CD8-positive, alpha-beta memory T cell (primary cell): ENCODE measurements around the gene HACD1. TPM values are rescaled to one million over a fixed set of nuclear protein-coding genes. Genes with fewer than 3 reads are reported as not detected.

Experiments used
- CTCF ChIA-PET: fragments of 350-600 bp; sonication (Branson Sonifier 250); formaldehyde crosslinking; loops from one replicate; lab custom pipeline; 2021; ENCODE audit warnings: antibody characterized with exemption; lab: Charles Lee
- POLR2A ChIA-PET: fragments of 350-600 bp; sonication (Branson Sonifier 250); formaldehyde crosslinking; loops from one replicate; lab custom pipeline; 2021; ENCODE audit warnings: antibody characterized with exemption; lab: Charles Lee
- DNase-seq, 5 donors: peaks; one replicate each; pipeline versions ENCODE4 v3.0.0 to v3.0.0-alpha.2; 2020 to 2022; ENCODE audit warnings: mixed read lengths in 1 of 5
- H3K27ac ChIP-seq: one replicate; pipeline ENCODE4 v1.7.0; 2013; ENCODE audit warnings: low read depth, mild to moderate bottlenecking, low read length, moderate library complexity
- H3K27me3 ChIP-seq: 2 replicates; pipeline ENCODE4 v1.7.0; 2013; ENCODE audit warnings: low read length, mild to moderate bottlenecking; ENCODE audit not compliant: insufficient read depth, poor library complexity, severe bottlenecking
- H3K36me3 ChIP-seq: 2 replicates; pipeline ENCODE4 v1.7.0; 2013; ENCODE audit warnings: mild to moderate bottlenecking, low read length, moderate library complexity; ENCODE audit not compliant: insufficient read depth
- H3K4me1 ChIP-seq: 2 replicates; pipeline ENCODE4 v1.7.0; 2013; ENCODE audit warnings: mild to moderate bottlenecking, low read length, moderate library complexity; ENCODE audit not compliant: insufficient read depth
- H3K4me3 ChIP-seq: 2 replicates; pipeline ENCODE4 v1.7.0; 2013; ENCODE audit warnings: mild to moderate bottlenecking, low read length
- H3K9me3 ChIP-seq: 2 replicates; pipeline ENCODE4 v1.7.0; 2013; ENCODE audit warnings: mild to moderate bottlenecking, low read length
- H3K27ac Mint-ChIP-seq, 8 donors: one replicate each; pipeline ENCODE4 v1.8.0; 2020 to 2021; ENCODE audit warnings: mixed read lengths in 8 of 8, mild to moderate bottlenecking in 6 of 8, inconsistent platforms in 3 of 8, moderate library complexity in 3 of 8
- H3K27me3 Mint-ChIP-seq, 2 donors: one replicate each; pipeline ENCODE4 v1.8.0; 2020 to 2021; ENCODE audit warnings: mixed read lengths in 2 of 2, mild to moderate bottlenecking in 1 of 2, moderate library complexity in 1 of 2
- H3K36me3 Mint-ChIP-seq, 3 donors: one replicate each; pipeline ENCODE4 v1.8.0; 2020 to 2021; ENCODE audit warnings: mixed read lengths in 3 of 3, inconsistent platforms in 1 of 3, mild to moderate bottlenecking in 1 of 3
- H3K4me1 Mint-ChIP-seq, 3 donors: one replicate each; pipeline ENCODE4 v1.8.0; 2020 to 2021; ENCODE audit warnings: mixed read lengths in 3 of 3, inconsistent platforms in 1 of 3, mild to moderate bottlenecking in 1 of 3
- H3K4me3 Mint-ChIP-seq, 7 donors: one replicate each; pipeline ENCODE4 v1.8.0; 2020 to 2021; ENCODE audit warnings: mixed read lengths in 7 of 7, mild to moderate bottlenecking in 6 of 7, moderate library complexity in 4 of 7, inconsistent platforms in 2 of 7
- H3K9me3 Mint-ChIP-seq, 5 donors: one replicate each; pipeline ENCODE4 v1.8.0; 2020 to 2022; ENCODE audit warnings: mixed read lengths in 5 of 5, mild to moderate bottlenecking in 3 of 5, moderate library complexity in 2 of 5, inconsistent platforms in 1 of 5
- polyA plus RNA-seq: library from polyadenylated mRNA; unstranded; fragments of 300-500 nt; fragmentation: Illumina TruSeq; gene quantifications from one replicate; pipeline ENCODE4 v1.2.3, GENCODE V29; 2021
- total RNA-seq, 2 experiments: library from RNA; stranded (reverse); gene quantifications; one replicate each; pipeline ENCODE4 v1.2.3, GENCODE V29; 2021

HACD1 gene
- total and polyA plus RNA-seq, 3 experiments from 2014 or later, result 1.1 to 2.2 (median 1.9) TPM

DNA sequence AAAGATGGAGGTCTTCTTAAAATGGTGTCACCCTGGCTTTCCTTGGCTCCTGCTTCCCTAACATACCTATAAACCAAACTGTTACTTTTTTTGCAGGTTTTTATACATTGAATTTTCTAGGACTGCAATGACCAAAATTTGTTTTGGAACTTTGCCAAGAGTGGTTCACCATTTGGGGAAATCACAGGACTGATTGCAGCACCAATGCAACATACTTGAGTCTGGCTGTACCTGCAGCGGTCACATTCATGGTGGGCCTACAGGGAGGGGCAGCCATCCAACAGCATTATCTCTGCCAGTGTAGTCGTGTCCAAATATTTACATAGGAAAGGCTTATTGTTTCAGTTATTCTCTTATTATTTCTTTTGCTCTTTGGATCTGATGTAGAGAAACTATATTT lies 69.0 kb downstream of the HACD1 start:
- Histone ChIP-seq H3K27me3 (no peaks in the 10 kb centered on the region), H3K4me3 (no peak overlapping the region), H3K27ac (no peak overlapping the region), H3K4me1 (no peaks in the 10 kb centered on the region), H3K36me3 (no peaks in the 10 kb centered on the region), H3K9me3 (no peaks in the 10 kb centered on the region)
- H3K27ac Mint-ChIP-seq, result no peak overlapping the region
- no peak for DNase-seq
- H3K4me3 Mint-ChIP-seq, result no peak overlapping the region
- H3K27me3 Mint-ChIP-seq, result peaks cover 0 to 4% of the 10 kb centered on the region in 2 donors
- CTCF ChIA-PET, result no interaction called here
- peaks cover 0 to 3% (median 0%) of the 10 kb centered on the region in 3 donors for H3K4me1 Mint-ChIP-seq
- no peaks in the 10 kb centered on the region for H3K9me3 Mint-ChIP-seq
- peaks cover 0 to 3% (median 0%) of the 10 kb centered on the region in 3 donors for H3K36me3 Mint-ChIP-seq
- POLR2A ChIA-PET, result no interaction called here

GRCh38 chr10:17547060-17547459 lies 70.1 kb downstream of the HACD1 start:
- no peaks in the 10 kb centered on the region for H3K27me3 ChIP-seq
- ChIA-PET CTCF (no interaction called here), POLR2A (no interaction called here)
- Mint-ChIP-seq H3K27ac (no peak overlapping the region), H3K27me3 (peaks cover 0 to 7% of the 10 kb centered on the region in 2 donors), H3K9me3 (no peaks in the 10 kb centered on the region), H3K36me3 (peaks cover 0 to 3% (median 0%) of the 10 kb centered on the region in 3 donors), H3K4me1 (peaks cover 0 to 3% (median 0%) of the 10 kb centered on the region in 3 donors), H3K4me3 (no peak overlapping the region)
- no peaks in the 10 kb centered on the region for H3K9me3 ChIP-seq
- no peaks in the 10 kb centered on the region for H3K36me3 ChIP-seq
- no peak for DNase-seq
- no peak overlapping the region for H3K4me3 ChIP-seq
- no peaks in the 10 kb centered on the region for H3K4me1 ChIP-seq
- no peak overlapping the region for H3K27ac ChIP-seq

DNA sequence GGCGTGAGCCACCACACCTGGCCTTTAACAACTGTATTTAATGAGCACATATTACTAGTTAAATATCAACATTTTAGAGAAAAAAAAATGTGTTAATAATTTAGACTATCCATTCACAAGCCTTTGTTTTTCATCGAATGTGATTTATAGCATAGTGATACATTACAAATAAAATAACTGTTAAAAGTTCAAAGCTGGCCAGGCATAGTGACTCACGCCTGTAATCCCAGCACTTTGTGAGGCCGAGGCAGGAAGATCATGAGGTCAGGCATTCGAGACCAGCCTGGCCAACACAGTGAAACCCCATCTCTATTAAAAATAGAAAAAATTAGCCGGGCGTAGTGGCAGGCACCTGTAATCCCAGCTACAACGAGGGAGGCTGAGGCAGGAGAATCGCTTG lies 72.7 kb downstream of the HACD1 start:
- DNase-seq, result no peak
- no peaks in the 10 kb centered on the region for H3K9me3 ChIP-seq
- no peak overlapping the region for H3K4me3 ChIP-seq
- H3K27me3 Mint-ChIP-seq, result peaks cover 0 to 7% of the 10 kb centered on the region in 2 donors
- no peak overlapping the region for H3K4me3 Mint-ChIP-seq
- no peaks in the 10 kb centered on the region for H3K36me3 ChIP-seq
- H3K4me1 ChIP-seq, result no peaks in the 10 kb centered on the region
- H3K9me3 Mint-ChIP-seq, result peaks cover 0 to 2% (median under 1%) of the 10 kb centered on the region in 5 donors
- H3K36me3 Mint-ChIP-seq, result peaks cover 0 to 3% (median 1%) of the 10 kb centered on the region in 3 donors
- POLR2A ChIA-PET, result no interaction called here
- no peak overlapping the region for H3K27ac ChIP-seq
- no peak overlapping the region for H3K27ac Mint-ChIP-seq
- peaks cover 0 to 3% (median 0%) of the 10 kb centered on the region in 3 donors for H3K4me1 Mint-ChIP-seq
- H3K27me3 ChIP-seq, result no peaks in the 10 kb centered on the region
- CTCF ChIA-PET, result no interaction called here

Other genes starting within 250 kb of the HACD1 start
- gene ST8SIA6, start 162.8 kb downstream of the HACD1 start, total RNA-seq, result not detected
- 1.9 TPM for gene ST8SIA6, start 162.8 kb downstream of the HACD1 start, polyA plus RNA-seq
- gene STAM, start 26.8 kb upstream of the HACD1 start, total RNA-seq, result 10 to 100 TPM; 18.5 to 22.3 TPM
- 7.8 TPM for gene STAM, start 26.8 kb upstream of the HACD1 start, polyA plus RNA-seq
- gene TMEM236, start 134.8 kb upstream of the HACD1 start, total RNA-seq, result under 1 TPM; 0.09 to 0.11 TPM
- not detected for gene TMEM236, start 134.8 kb upstream of the HACD1 start, polyA plus RNA-seq
- 1 to 10 TPM; 1.4 TPM for gene MRC1, start 192.0 kb upstream of the HACD1 start, total RNA-seq
- not detected for gene MRC1, start 192.0 kb upstream of the HACD1 start, polyA plus RNA-seq